ENCODE results near the gene CPEB1.
"Not testable (repeated sequence)": the region's sequence is repeated elsewhere in the genome, so short reads cannot be mapped to it uniquely, and the experiment has no call there.

CPEB1 gene

GRCh38 chr15:82540984-82541431 is 106.2 kb downstream of the CPEB1 start:
- no peak for DNase-seq

GRCh38 chr15:82540055-82540983 is 106.8 kb downstream of the CPEB1 start, which contains the start of gene RPS17:
RPS17 (minus strand) TSS chr15:82540457; CDS start chr15:82540428, 29 bp downstream.
- DNase-seq, result no peak

GRCh38 chr15:82539691-82540054 is 107.5 kb downstream of the CPEB1 start:
- no peak for DNase-seq

GRCh38 chr15:82538961-82539690 is 108.0 kb downstream of the CPEB1 start:
- no peak for DNase-seq

- DNase-seq, result no peak
These were observed 109.7 kb downstream of the CPEB1 start for GRCh38 chr15:82537351-82537908.

- DNase-seq, result no peak
These were observed 110.5 kb downstream of the CPEB1 start for GRCh38 chr15:82536409-82537350.

- no peak for DNase-seq
These were observed 111.4 kb downstream of the CPEB1 start for GRCh38 chr15:82535566-82536408.

GRCh38 chr15:82535151-82535550 is 112.0 kb downstream of the CPEB1 start:
- not testable (repeated sequence) for DNase-seq

- DNase-seq, result not testable (repeated sequence)
These were observed 112.7 kb downstream of the CPEB1 start for GRCh38 chr15:82534457-82534861.

- no peak for DNase-seq
These were observed 113.4 kb downstream of the CPEB1 start for GRCh38 chr15:82533801-82534200.

GRCh38 chr15:82532991-82533481 is 114.1 kb downstream of the CPEB1 start:
- DNase-seq, result no peak

- no peak for DNase-seq
These were observed 114.7 kb downstream of the CPEB1 start for GRCh38 chr15:82532383-82532990.

- no peak for DNase-seq
These were observed 115.4 kb downstream of the CPEB1 start for GRCh38 chr15:82531496-82532382.

GRCh38 chr15:82530606-82531379 is 116.4 kb downstream of the CPEB1 start:
- no peak for DNase-seq

GRCh38 chr15:82530006-82530405 is 117.2 kb downstream of the CPEB1 start:
- DNase-seq, result no peak

GRCh38 chr15:82513587-82513986 is 133.6 kb downstream of the CPEB1 start:
- DNase-seq, result not testable (repeated sequence)

GRCh38 chr15:82507693-82508092 is 139.5 kb downstream of the CPEB1 start:
- not testable (repeated sequence) for DNase-seq

GRCh38 chr15:82507087-82507486 is 140.1 kb downstream of the CPEB1 start:
- DNase-seq, result not testable (repeated sequence)

- DNase-seq, result not testable (repeated sequence)
These were observed 141.3 kb downstream of the CPEB1 start for GRCh38 chr15:82505842-82506241.

All from NCI-H2029 treated with DMSO at 0.1 percent for 48 hours (cell line).